ENCODE measurements around the gene NBEAL2. TPM values are rescaled to one million over a fixed set of nuclear protein-coding genes. Genes with fewer than 3 reads are reported as not detected.

The NBEAL2 gene
- total RNA-seq, 1 donor from 2014 or later, result 227 TPM

DNA sequence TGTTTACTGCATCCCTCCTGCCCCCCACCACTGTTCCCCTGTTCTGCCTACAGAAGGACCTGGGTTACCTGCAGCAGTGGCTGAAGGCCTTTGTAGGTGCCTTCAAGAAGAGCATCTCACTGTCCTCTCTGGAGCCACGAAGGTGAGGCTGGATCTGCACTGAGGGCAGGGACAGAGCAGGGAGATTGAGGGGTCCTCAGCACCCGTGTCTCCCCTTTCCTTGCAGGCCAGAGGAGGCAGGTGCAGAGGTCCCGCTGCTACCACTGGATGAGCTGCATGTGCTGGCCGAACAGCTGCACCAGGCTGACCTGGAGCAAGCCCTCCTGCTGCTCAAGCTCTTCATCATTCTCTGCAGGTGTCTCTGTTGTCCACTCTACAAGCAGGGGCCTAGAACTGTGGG is 9.2 kb downstream of the NBEAL2 start:
- no peak for TF ChIP-seq POLR2A (IDR thresholded peaks at IDR 0.05)
- no peak overlapping the region for H3K4me3 ChIP-seq
- H3K36me3 ChIP-seq, result peaks cover 0 to 4% of the 10 kb centered on the region in 2 donors
- no peak for DNase-seq (ENCODE audit: extremely low spot score in 2 of 2)
- H3K27ac ChIP-seq, result peak overlapping the region; percentile 81
- no peaks in the 10 kb centered on the region for H3K27me3 ChIP-seq
- H3K4me1 ChIP-seq, result peaks cover 51% of the 10 kb centered on the region
- intact Hi-C loops (cut with DNase I), result no loop called here
- no peaks in the 10 kb centered on the region for H3K9me3 ChIP-seq

DNA sequence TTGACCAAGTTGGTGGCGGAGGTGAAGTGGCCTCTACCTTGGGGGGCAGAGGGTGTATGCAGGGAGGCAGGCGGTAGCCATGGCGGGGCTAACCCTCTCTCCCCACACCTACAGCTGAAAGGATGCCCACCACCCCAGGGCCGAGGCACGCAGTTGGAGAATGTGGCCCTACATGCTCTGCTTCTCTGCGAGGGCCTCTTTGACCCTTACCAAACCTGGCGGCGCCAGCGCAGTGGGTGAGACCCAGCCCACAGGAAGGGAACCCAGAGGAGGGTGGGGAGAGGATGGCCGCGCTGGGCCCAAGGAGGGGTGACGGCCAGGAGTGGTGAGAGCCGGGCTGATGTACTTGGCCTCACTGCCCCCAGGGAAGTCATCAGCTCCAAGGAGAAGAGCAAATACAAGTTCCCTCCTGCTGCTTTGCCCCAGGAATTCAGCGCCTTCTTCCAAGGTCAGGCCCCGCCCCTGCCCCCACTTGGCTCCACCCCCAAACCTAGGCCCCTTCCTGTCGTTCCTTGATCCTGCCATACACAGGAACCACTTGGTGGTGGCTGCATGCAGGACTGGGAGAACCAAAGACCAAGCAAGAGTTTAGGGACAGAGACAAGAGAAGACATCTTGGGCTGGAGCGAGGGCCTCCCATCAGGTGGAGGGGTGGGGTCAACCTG is 9.8 kb downstream of the NBEAL2 start:
- no peak for DNase-seq (ENCODE audit: extremely low spot score in 2 of 2)
- Histone ChIP-seq H3K27ac (no peak overlapping the region), H3K9me3 (no peaks in the 10 kb centered on the region), H3K27me3 (no peaks in the 10 kb centered on the region), H3K36me3 (peaks cover 0 to 11% of the 10 kb centered on the region in 2 donors), H3K4me3 (no peak overlapping the region), H3K4me1 (peaks cover 49% of the 10 kb centered on the region)
- TF ChIP-seq POLR2A (IDR thresholded peaks at IDR 0.05) (no peak), POLR2AphosphoS5 (IDR thresholded peaks at IDR 0.05; ENCODE audit: insufficient read depth in 1 of 2, low read depth in 1 of 2) (no peak)
- TF ChIP-seq, protein P1, sequence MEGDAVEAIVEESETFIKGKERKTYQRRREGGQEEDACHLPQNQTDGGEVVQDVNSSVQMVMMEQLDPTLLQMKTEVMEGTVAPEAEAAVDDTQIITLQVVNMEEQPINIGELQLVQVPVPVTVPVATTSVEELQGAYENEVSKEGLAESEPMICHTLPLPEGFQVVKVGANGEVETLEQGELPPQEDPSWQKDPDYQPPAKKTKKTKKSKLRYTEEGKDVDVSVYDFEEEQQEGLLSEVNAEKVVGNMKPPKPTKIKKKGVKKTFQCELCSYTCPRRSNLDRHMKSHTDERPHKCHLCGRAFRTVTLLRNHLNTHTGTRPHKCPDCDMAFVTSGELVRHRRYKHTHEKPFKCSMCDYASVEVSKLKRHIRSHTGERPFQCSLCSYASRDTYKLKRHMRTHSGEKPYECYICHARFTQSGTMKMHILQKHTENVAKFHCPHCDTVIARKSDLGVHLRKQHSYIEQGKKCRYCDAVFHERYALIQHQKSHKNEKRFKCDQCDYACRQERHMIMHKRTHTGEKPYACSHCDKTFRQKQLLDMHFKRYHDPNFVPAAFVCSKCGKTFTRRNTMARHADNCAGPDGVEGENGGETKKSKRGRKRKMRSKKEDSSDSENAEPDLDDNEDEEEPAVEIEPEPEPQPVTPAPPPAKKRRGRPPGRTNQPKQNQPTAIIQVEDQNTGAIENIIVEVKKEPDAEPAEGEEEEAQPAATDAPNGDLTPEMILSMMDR (IDR thresholded peaks at IDR 0.05), result no peak
- intact Hi-C loops (cut with DNase I), result no loop called here

DNA sequence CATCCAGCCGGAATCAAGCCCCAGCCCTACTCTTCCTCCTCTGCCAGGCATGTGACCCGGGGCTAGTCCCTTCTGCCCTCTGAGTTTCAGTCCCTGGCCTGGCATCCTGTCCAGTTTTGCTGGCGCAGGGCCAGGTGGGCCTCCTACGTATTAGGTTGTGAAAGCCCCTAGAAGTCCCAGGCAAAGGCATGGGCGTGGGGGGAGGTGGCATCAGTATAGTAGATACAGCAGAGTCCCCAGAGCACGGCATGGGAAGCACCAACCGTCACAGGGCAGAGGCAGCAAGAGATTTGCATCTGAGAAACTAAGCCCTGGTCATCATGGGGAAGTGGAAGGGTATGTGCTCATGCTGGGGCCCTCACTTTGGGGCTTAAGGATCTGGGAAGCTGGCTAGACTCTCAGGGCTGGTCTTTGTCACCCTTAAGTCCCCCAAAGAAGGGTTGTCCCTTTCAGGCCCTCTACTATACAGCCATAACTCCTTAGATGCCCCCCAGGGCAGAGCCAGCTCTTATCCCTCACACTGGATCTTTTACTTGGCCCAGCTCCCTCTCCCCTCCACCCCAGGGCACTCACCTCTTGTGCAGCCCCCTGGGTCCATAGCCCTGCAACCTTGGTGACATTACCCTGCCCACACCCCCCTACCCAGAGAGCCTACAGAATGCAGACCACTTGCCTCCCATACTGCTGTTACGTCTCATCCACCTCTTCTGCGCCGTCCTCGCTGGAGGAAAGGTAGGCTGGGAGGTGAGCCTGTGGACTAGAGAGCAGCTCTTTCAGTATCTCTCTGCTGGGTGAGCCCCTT is 11.3 kb downstream of the NBEAL2 start:
- DNase-seq (ENCODE audit: extremely low spot score in 2 of 2), result no peak
- Histone ChIP-seq H3K27me3 (no peaks in the 10 kb centered on the region), H3K9me3 (no peaks in the 10 kb centered on the region), H3K36me3 (peaks cover 0 to 12% of the 10 kb centered on the region in 2 donors), H3K27ac (no peak overlapping the region), H3K4me3 (no peak overlapping the region), H3K4me1 (peaks cover 34% of the 10 kb centered on the region)
- TF ChIP-seq POLR2A (IDR thresholded peaks at IDR 0.05), result no peak
- TF ChIP-seq, protein P1 (IDR thresholded peaks at IDR 0.05), result no peak
- no peak for TF ChIP-seq POLR2AphosphoS5 (IDR thresholded peaks at IDR 0.05; ENCODE audit: insufficient read depth in 1 of 2, low read depth in 1 of 2)
- intact Hi-C loops (cut with DNase I), result loop anchor here (10.0 kb wide), 1 partner anchor 286 kb away; the partner anchor contains the start of gene TMIE

DNA sequence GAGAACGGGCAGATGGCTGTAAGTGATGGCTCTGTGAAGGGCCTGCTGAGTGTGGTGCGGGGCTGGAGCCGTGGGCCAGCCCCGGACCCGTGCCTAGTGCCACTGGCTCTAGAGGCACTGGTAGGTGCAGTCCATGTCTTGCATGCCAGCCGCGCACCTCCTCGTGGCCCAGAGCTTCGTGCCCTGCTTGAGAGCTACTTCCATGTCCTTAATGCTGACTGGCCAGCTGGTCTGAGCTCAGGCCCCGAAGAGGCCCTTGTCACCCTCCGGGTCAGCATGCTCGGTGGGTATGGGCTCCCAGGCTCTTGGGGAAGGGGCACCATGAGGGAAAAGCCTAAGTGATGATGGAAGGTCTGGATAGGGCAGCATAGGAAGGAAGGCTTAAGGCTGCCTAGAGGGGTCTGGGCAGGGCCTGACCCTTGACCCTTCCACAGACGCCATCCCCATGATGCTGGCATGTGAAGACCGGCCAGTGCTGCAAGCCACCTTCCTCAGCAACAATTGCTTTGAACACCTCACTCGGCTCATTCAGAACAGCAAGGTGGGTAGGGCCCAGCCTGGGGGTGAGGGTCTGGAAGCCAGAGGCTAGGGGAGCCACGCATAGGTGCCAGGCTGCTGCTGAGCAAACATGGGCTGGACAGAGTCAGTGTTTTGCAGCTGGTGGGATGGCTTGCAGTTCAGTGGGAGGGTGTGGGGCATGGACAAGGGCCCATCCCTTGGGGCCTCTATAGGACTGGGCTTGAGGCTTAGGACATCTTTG is 12.1 kb downstream of the NBEAL2 start:
- intact Hi-C loops (cut with DNase I), result loop anchor here (10.0 kb wide), 1 partner anchor 287 kb away; the partner anchor contains the start of gene TMIE
- no peak for DNase-seq (ENCODE audit: extremely low spot score in 2 of 2)
- Histone ChIP-seq H3K4me1 (peaks cover 30% of the 10 kb centered on the region), H3K27me3 (no peaks in the 10 kb centered on the region), H3K27ac (no peak overlapping the region), H3K9me3 (no peaks in the 10 kb centered on the region), H3K4me3 (no peak overlapping the region), H3K36me3 (peaks cover 0 to 12% of the 10 kb centered on the region in 2 donors)
- TF ChIP-seq POLR2A (IDR thresholded peaks at IDR 0.05) (no peak), POLR2AphosphoS5 (IDR thresholded peaks at IDR 0.05; ENCODE audit: insufficient read depth in 1 of 2, low read depth in 1 of 2) (no peak)
- TF ChIP-seq, protein P1 (IDR thresholded peaks at IDR 0.05), result no peak

DNA sequence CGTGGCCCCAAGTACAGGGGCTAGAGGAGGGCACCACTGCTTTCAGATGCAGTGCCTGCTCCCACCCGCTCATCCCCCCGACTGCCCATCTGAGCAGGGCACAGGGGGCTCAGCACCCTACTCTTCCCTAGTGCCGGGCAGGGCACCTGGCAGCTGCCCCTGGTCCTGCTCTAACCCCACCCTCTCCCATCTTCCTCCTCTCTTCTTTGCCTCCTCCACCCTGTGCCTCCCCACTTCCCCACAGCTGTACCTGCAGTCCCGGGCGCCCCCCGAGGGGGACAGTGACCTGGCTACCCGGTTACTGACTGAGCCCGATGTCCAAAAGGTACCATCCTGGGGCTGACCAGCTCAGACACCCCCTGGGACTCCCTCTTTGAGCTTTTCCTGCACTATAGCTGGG is 12.8 kb downstream of the NBEAL2 start:
- intact Hi-C loops (cut with DNase I), result loop anchor here (10.0 kb wide), 1 partner anchor 287 kb away; the partner anchor contains the start of gene TMIE
- Histone ChIP-seq H3K4me1 (peaks cover 30% of the 10 kb centered on the region), H3K36me3 (peaks cover 0 to 12% of the 10 kb centered on the region in 2 donors)

More for the DNA sequence above, 12.8 kb downstream of the NBEAL2 start:
- no peak for DNase-seq (ENCODE audit: extremely low spot score in 2 of 2)
- no peak for TF ChIP-seq POLR2A (IDR thresholded peaks at IDR 0.05)
- TF ChIP-seq, protein P1 (IDR thresholded peaks at IDR 0.05), result no peak
- TF ChIP-seq POLR2AphosphoS5 (IDR thresholded peaks at IDR 0.05; ENCODE audit: insufficient read depth in 1 of 2, low read depth in 1 of 2), result no peak
- Histone ChIP-seq H3K9me3 (no peaks in the 10 kb centered on the region), H3K27me3 (no peaks in the 10 kb centered on the region), H3K27ac (no peak overlapping the region), H3K4me3 (no peak overlapping the region)
